T-helper 2 cell (primary cell): ENCODE results near the gene HOXD10.

Experiments
- DNase-seq, 5 experiments: peaks; one replicate each; pipeline versions ENCODE4 v3.0.0 to v3.0.0-alpha.2; 2012 to 2022
- total RNA-seq, 2 donors: gene quantifications; one replicate each; lab custom pipeline; 2026; lab: John Stamatoyannopoulos, UW

Gene HOXD10
- total RNA-seq: 0 to 0.20 reads per million in 2 donors

DNA sequence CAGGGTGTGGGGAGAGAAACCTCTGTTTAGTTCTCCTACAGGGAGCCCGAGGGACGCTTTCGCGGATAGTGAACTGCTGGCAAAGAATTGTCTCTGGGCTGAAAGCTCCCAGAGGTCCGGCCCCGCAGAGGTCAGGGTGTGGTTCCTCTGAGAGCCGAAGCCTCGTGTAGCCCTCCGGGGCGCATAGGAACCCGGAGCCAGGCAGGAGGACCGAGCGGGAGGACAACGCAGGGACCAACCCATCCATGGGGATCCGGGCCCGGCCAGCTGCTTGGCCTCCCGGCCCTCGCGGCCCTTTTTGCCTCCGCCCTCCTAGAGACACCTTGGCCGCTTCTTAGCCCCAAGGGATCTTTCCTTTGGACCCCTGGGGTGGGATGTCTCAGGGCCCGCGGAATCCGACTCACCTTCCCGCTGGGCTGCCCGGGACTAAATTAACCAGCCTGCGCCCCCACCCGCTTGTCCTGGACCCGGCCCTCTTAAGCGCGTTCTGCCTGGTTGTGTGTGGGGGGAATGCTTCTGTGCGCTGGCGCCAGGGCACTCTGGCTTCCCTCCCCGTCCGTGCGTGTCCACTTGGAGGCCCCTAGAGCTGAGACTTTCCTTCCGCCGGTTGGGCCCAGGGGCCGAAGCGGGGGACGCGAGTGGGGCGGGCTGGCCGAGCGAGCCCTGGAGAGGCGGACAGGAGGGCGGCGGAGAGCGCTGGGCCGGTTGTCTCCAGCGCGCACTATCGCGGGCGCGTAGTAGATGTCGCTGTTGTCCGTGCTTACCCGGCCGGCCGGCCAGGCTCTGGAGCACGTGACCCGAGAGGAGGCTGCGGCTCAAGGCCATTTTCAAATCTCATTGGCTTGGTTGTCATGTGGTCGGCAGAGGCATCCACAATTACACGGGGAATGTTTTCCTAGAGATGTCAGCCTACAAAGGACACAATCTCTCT, at the start of gene HOXD10:
Gene HOXD10, plus strand, starts transcription at position 896 of the 931 bp plus-strand sequence. CDS start 56 bp downstream, outside the sequence.
- DNase-seq: no peak

DNA sequence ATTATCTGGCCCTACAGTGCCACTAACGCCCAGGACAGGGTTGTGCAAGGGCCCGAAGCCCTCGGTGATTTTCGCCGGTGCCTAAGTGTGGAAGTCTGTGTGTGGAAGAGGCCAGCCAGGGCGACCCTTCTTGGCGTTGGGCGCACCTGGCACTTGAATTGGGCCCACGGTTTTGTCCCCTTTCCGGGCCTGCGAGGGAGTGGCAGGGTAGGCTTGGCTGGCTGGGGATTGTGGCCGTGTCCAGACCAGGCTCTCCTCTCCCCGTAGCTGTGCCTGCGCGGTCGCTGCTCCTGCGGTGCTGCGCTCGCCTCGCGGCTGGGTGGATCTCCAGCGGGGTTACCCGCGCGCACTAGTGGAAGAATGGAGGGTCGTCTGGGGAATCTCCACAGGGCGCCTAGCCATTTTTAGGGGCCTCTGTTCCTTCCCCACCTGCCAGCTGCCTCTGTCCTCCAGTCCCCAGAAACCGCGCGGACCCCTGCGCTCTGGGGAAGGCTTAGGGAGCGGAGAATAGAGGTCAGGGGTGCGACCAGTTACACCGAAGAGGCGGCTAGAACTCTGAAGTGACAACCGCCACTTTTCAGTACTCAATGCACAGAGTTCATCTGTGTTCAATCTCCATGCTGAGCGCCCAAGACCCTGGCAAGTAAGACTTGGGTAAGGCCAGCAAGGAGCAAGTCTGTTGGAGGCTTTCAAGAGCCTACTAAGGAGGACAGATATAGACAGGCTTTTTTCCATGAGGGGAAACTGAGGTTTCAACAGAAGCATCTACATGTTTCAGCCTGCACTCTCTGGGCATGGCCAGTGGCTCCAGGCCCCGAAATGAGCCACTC, 48.8 kb upstream of the HOXD10 start:
- no peak for DNase-seq

DNA sequence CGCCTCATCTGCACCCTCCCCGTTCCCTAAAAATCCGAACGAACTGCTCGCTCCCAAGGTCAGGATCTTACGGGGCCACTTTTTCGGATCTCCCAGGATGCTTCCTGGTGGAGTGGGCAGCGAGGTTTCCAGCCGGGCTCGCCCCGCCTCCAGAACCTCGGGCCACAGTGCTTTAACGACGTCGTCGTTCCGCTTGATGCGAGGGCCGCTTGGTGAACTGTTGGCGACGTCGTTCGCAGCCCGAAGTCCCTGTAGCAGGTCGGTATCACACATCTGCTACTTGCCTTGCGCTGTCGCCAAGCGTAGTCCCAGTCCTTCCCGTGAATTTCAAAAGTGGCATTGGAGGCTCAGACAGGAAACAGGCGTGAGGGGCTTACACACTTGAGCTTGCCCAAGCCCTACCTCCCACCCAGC, 48.2 kb upstream of the HOXD10 start:
- DNase-seq: no peak

DNA sequence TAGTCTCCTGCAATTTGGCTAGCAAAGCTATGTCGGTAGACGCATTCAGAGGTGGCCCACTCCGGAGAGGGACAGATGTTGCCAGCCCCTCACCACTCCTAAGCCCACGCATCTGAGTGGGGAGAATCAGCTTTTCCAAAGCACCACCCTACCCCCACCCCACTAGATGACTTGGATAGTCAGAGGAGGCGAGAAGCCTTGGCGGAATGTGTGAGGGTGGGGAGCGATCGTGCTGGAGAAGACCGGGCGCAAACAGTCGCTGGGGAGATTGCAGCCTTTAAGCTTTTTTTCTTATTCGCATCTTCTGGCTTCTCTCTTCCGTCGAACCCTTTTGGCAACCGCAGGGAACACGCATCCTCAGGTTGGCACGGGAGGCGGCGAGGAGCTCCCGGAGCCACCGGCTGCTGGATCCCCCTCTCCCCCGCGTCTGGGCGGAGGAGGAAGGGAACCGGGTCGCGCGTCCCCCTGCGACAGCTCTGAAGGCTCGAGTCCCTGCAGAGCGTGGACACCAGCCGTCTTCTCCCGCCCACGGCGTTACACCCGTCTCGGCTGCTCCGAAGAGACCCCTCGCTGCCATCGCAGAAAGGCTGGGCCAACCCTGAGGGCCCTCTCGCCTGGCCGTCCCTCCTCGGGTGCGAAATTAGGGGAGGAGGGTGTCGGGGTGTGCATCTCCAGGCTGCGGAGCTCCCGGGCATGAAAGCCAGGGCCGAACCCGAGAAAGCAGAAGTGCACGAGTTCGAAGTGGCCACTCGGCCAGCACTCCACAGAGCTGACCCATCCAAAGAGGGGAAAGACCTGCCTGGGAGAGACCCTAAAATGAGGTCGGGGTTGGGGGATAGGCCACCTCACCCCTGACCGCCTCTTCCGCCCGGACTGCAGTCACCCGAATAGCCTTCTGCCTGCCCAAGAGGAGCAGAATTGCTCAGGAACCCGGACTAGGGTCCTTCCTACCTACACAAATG, 45.0 kb upstream of the HOXD10 start:
- no peak for DNase-seq

DNA sequence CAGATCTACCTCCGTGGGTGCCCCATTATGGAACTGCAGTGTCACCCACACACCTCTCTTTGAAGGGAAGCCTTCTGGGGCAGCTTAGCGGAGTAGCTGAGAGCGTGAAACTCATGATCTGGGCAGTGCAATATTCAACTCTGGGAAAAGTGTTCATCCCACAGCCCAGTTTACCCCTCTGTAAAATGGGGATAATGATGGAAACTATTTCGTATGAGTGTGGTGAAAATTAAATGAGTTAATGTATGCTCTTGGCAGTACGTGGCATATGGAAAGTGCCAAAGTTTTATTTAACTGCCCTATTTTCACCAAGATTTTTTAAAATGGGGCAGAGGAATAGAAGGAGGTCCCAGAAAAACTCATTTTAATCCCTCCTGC, 44.3 kb upstream of the HOXD10 start:
- DNase-seq: no peak

DNA sequence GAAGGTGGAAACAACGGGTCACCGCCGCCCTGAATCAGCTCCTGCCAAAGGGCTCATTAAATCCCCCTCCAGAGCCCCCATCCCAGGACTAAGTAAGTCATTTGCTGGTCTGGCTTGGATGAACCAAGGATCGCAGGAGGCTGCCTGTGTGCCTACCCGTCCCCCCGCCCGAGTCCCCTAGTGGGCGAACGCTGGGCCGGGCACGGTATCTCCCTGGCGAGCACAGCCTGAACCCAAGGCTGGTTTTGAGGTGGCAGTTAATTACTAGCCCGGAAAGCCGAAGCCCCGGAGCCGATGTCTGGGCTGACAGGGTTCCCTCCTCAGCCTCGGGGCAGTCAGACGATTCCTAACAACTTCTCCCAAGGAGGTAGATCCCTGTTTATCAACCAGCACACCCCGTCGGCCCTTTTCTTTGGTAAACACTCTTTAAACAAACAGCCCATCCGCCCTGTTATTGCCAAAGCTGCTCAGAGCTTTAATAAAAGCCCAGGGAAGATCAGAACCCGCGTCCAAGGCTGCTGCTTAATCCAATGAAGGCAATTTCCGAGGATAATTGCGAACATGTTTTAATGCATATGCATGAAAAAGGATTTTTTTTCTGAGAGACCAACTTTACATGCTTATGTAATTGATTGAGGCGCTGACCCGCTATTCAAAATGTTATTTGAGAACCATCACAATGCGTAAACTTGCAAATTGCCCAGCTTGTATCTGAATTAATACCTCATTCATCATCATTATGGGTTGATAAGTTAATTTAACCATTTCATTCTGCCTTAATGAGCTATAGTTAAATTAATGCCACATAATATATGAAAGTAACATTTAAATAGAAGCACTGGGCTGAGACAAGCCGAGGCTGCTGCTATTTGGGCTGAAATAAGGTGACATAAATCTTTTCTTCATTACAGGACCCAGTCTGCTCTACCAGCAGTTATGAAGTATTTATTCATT, 43.4 kb upstream of the HOXD10 start:
- no peak for DNase-seq

DNA sequence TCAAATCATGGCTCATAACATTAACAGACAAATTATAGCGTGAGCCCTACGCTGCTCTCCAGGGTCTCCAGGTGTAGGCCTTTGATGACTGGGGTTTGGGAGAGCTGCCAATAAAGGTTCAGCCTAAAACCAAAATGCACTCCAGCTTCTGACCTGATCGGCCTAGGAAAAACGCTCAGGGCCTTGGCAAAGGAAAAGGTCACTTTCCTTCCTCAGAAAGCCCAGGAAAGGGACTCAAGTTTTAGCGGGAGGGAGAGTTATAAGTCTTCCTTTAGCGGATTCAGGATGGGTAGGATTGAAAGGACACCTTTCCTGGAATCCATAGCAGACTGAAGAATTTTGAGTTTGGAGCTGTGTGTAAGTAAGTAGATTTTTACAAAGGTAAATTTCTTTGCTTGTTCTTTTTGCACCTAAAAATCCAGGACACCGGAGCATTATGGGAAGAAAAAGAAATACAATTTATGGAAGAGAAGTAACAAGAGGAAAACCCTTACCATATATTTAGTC, 41.6 kb upstream of the HOXD10 start:
- no peak for DNase-seq

DNA sequence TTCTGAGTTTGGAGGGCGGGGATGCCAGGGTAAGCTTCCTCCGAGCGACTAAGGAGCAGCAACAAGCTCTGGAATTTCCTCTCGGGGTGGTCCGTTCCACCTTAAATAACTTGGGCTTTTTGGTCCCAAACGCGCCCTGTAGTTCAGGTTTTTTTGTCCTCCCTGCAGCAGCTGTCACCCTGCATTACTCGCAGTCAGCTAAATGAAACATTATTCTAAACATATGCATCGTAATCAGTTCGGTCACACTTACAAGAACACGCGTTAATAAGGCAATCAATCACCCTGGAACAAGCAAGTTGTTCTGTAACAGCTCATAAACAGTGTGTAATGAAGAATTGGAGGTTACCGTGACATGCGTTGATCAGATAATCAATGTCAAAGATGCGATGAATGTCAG, 41.1 kb upstream of the HOXD10 start:
- no peak for DNase-seq

DNA sequence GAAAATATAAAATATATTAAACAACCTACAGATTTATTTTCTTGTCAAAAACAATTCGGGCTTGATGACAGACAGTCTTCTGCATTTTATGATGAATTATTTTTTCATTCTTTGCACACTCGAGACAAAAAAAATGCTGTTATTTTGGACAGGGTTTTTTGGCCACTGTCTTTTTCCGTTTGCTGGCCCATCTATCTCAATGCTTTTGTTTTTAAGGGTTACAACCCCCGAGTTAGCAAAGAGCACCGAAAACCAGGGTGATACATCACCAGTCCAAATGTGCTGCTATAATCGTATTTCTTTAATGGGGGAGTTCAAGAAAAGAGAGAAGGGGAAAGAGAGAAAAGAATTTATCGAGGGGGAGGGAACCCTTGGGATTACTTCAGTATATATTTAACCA, 40.5 kb upstream of the HOXD10 start:
- DNase-seq: no peak

DNA sequence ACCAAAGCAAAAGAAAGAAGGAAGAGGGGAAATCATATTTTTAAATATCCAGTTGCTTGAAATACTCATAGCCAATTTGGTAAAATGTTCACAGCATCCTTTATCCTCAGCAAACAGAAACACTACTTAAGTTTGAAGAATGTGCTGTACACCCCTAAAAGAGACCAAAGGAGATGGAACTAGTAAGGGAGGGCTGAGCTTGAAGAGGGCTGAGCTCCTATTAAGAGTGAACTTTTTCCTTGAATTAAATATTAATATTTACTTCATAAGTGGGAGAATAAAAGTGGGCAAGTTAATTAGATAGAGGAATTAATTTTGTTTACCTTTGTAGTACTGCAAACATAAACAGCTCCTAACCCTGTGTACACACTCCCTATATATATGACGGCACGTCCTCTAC, 39.8 kb upstream of the HOXD10 start:
- DNase-seq: no peak

DNA sequence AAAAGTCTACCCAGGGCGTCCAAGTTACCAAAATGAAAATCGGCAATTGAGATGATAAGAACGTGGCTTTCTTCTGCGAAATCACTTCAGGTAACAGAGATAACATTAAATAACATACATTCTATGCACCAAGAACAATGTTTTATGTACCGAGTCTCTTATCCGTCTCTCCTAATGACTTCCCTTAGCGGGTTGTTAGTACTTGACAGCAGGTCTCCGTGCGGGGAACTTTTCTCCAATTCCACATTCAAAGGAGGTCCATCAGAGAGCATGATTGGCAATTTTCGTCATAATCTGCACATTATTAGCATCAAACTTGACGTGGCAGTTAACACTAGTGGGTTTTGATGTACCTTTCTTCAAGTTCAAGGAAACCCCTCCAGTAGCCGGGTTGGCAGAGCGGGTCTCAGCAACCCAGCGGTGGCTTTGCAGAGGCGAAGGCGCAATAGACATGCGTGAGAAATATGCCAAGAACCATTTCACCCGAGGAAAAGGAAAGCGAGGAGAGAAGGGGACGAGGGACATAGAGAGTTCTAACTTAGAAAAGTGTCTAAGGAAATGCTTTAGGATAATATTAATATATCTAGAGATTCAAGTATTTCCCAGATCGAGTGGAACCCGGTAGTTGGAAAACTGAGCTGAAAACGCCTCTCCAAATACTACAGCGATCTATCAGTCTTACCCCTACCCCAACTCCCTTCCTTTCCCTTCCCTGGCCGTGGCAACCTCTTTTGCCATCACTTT, 37.9 kb upstream of the HOXD10 start:
- DNase-seq: no peak

DNA sequence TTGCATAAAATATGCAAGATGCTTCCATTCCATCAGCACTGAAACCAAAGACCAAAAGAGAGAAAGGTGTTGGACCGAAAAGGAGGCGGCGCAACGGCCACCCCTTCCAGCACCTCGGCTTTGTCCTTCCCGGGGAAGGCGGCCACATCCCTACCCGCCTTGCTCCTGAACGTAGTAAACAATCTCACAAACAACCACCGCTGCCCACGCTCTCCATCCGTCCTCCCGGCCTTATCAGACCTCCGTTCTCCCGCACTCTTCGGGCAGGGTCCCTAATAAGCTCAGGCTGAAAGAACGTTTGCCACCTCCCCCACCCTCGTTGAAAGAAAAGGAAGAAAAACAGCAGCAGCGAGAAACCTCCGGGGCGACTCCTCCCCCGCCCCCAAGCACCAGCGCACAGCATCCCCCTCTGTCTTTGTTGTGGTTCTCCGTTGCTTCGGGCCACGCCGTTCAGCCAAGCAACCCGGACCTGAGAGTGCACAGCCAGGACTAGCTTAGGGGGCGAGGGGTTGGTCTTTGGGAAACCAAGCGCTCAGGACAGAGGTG, 37.2 kb upstream of the HOXD10 start:
- no peak for DNase-seq

DNA sequence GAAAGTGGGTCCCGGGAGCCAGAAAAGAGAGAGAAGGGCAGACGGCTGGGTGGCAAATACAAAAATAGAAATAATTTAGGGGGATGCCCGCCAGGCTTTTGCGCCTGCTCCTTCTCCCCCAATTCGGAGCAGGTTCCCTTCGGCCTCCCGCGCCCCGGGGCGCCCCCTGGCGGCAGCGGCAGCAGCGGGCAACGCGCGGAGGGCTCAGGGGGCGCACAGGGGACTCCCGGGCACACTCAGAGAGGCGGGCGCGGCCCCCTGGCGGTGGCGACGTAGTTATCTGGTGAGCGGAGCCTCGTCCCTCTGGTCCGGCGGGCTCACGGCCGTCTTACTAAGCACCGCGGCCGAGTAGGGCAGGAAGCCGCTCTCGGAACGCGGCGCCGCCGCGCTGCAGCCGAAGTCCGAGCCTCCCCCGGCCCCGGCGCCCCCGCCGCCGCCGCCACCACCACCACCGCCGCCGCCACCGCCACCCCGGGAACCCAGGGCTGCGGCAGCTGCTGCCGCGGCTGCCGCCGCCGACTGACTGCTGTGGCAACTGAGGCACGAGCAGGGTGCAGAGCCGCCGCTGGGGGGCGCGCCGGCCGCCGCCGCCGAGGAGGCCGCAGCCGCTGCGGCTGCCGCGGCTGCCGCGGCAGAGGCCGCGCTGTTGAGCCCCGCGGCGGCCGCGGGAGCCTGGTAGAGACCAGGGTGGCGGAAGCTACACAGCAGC, 36.6 kb upstream of the HOXD10 start:
- no peak for DNase-seq

DNA sequence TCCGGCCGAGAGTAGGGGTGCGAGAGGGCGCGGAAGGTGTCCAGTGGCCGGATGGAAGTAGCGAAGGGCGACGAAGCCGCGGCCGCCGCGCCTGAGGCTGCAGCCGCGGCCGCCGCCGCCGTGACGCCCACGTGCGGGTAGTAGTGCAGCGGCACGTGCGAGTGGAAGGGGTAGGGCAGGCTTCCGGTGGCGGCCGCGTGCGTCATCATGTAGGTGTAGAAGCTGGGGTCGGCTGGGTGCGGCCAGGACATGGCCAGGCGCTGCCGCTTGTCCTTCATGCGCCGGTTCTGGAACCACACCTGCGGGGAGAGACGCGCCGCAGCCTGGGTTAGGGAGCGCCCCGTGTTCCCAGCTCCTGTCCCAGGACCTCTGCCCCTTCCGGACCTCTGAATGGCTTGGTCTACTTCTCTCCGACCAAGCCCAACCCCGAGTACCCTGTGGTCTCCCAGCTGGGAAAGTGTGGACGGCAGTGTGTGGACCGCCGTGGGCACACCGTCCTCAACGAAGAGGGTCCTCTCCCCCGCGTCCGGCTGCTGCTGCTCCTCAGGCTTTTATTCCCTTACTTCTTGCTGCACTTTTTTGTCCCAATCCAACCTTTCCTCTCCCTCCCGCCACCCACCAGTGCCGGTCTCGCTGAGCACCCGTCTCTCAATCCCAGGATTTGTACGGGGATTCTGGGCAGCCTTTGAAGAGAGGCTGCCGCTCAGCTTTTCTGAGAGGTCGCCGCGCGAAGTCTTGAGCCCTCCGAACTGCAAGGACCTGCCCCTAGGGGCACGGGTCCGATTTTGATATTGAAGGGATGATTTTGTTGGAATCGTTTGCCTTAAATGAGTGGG, 35.8 kb upstream of the HOXD10 start:
- DNase-seq: no peak

DNA sequence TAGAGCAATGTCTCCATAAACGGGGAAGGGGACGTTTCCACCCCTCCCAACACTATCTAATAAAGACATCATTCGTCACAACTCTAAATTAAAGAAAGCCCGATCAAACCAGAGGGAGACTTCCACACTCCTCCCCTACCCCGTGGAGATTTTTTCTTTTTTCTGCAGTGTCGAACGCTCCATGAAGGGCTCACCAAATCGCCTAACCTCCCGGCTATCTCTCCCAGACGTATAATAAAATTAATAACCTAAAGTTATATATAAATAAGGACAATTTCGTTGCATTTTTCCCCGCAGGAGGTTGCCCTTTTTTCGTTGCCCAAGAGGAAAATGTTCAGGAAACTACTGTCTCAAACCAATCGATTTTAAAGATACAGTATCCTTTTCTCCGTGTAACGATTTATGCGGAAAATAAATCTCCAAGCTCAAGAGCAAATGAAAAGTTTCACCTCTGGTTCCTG, 35.2 kb upstream of the HOXD10 start:
- no peak for DNase-seq

DNA sequence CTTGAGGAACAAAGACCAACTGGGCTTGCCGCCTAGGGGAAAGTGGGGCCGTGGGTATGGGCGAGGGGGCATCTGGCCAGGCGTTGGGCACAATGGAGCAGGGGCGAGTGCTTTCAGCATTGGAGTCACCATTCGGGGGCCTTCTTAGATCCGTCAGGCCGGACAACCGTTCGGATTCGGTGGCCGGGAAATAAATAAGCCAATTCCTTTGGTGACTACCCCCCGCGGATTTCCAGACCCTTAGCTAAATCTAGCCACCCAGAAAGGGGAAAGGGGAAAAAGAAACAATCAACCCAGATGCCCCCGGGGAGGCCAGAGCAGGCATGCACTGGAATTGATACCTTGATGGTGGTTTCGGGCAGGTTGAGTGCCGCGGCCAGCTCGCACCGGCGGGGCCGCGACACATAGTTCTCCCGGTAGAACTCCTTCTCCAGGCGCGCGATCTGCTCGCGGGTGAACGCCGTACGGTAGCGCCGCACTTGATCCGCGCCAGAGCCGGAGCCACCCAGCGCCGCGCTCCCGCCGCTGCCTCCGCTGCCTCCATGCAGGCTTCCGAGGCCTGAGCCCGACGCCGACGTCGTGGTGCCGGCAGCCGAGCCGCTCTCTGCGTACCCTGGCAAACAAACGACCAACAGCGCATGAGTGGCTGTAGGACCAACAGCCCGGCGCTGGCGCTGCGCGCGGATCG, 34.6 kb upstream of the HOXD10 start:
- DNase-seq: no peak

DNA sequence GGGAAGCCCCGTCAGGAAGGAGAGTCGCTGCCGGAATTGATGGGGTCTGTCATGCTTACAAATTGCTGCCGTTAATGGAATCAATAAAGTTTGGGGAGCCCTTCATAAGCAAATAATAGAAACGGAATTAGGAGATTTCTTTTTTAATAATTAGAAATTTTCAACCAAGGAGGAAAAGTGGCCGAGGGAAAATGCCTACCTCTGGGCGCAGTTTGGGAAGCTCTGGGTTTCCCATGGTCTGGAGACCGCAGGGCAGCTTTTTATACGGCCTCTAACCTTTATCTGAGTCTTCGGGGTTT, 34.1 kb upstream of the HOXD10 start:
- no peak for DNase-seq
